ACHN (cell line): ENCODE measurements around the gene FAM163B.

Experiments used
- DNase-seq: peaks from one replicate; pipeline ENCODE4 v3.0.0-alpha.2; 2015
- in situ Hi-C: cut with HindIII; loops from 2 replicates; pipeline ENCODE4 v1.10.0; 2017; ENCODE audit warnings: low sequenced_read_pairs, low pct_ligation_motif_present, low pct_unique_long_range_greater_than_20kb

FAM163B gene

GRCh38 chr9:133528001-133528875 lies 81.0 kb downstream of the FAM163B start:
- DNase-seq, result no peak
- in situ Hi-C loops, result no loop called here

GRCh38 chr9:133527444-133527920 lies 81.7 kb downstream of the FAM163B start:
- in situ Hi-C loops, result no loop called here
- DNase-seq, result no peak
